IgD-negative memory B cell (primary cell): Measurements from ENCODE around the gene CYB5R4. TPM values are rescaled to one million over a fixed set of nuclear protein-coding genes. Genes with fewer than 3 reads are reported as not detected.
"Not testable (repeated sequence)": the region's sequence is repeated elsewhere in the genome, so short reads cannot be mapped to it uniquely, and the experiment has no call there.

Experiments used
- H3K27ac Mint-ChIP-seq, 3 donors: one replicate each; pipeline ENCODE4 v1.8.0; 2020 to 2022; ENCODE audit warnings: mild to moderate bottlenecking in 3 of 3, mixed read lengths in 3 of 3, moderate library complexity in 1 of 3
- H3K27me3 Mint-ChIP-seq: one replicate; pipeline ENCODE4 v1.8.0; 2021; ENCODE audit warnings: mixed read lengths
- H3K36me3 Mint-ChIP-seq: one replicate; pipeline ENCODE4 v1.8.0; 2020; ENCODE audit warnings: mild to moderate bottlenecking, mixed read lengths
- H3K4me1 Mint-ChIP-seq, 3 donors: one replicate each; pipeline ENCODE4 v1.8.0; 2020 to 2022; ENCODE audit warnings: mixed read lengths in 3 of 3, mild to moderate bottlenecking in 1 of 3
- H3K4me3 Mint-ChIP-seq, 4 donors: one replicate each; pipeline ENCODE4 v1.8.0; 2020 to 2022; ENCODE audit warnings: mild to moderate bottlenecking in 4 of 4, mixed read lengths in 4 of 4, moderate library complexity in 3 of 4
- H3K9me3 Mint-ChIP-seq, 3 donors: one replicate each; pipeline ENCODE4 v1.8.0; 2020 to 2021; ENCODE audit warnings: mixed read lengths in 3 of 3, mild to moderate bottlenecking in 1 of 3
- polyA plus RNA-seq: library from polyadenylated mRNA; unstranded; fragments of 300-500 nt; fragmentation: Illumina TruSeq; gene quantifications from one replicate; pipeline ENCODE4 v1.2.3, GENCODE V29; 2021

The CYB5R4 gene
- polyA plus RNA-seq, 1 donor from 2014 or later: 68.5 TPM

- Mint-ChIP-seq H3K27me3 (no peaks in the 10 kb centered on the region), H3K4me1 (peaks cover 26 to 50% (median 40%) of the 10 kb centered on the region in 3 donors), H3K36me3 (peaks cover 3% of the 10 kb centered on the region), H3K27ac (peak overlapping the region in 2 of 3 donors; percentile 41 to 68), H3K9me3 (no peaks in the 10 kb centered on the region), H3K4me3 (peak overlapping the region in 1 of 4 donors; percentile 63)
Measured at GRCh38 chr6:83878902-83879644, 19.6 kb downstream of the CYB5R4 start.

- Mint-ChIP-seq H3K27ac (no peak overlapping the region), H3K27me3 (no peaks in the 10 kb centered on the region), H3K9me3 (no peaks in the 10 kb centered on the region), H3K36me3 (no peaks in the 10 kb centered on the region), H3K4me3 (no peak overlapping the region), H3K4me1 (peaks cover 23 to 57% (median 42%) of the 10 kb centered on the region in 3 donors)
Measured at GRCh38 chr6:83879746-83880145, 20.3 kb downstream of the CYB5R4 start.

- Mint-ChIP-seq H3K4me1 (peaks cover 26 to 59% (median 43%) of the 10 kb centered on the region in 3 donors), H3K9me3 (no peaks in the 10 kb centered on the region), H3K4me3 (no peak overlapping the region), H3K27ac (no peak overlapping the region), H3K27me3 (no peaks in the 10 kb centered on the region), H3K36me3 (no peaks in the 10 kb centered on the region)
Measured at GRCh38 chr6:83883240-83883639, 23.8 kb downstream of the CYB5R4 start.

- Mint-ChIP-seq H3K36me3 (no peaks in the 10 kb centered on the region), H3K4me3 (no peak overlapping the region), H3K27me3 (no peaks in the 10 kb centered on the region), H3K4me1 (peaks cover 20 to 57% (median 44%) of the 10 kb centered on the region in 3 donors), H3K27ac (no peak overlapping the region), H3K9me3 (no peaks in the 10 kb centered on the region)
Measured at GRCh38 chr6:83884523-83884922, 25.0 kb downstream of the CYB5R4 start.

GRCh38 chr6:83885984-83886383 lies 26.5 kb downstream of the CYB5R4 start:
- no peaks in the 10 kb centered on the region for H3K27me3 Mint-ChIP-seq
- H3K4me1 Mint-ChIP-seq: peaks cover 12 to 51% (median 42%) of the 10 kb centered on the region in 3 donors
- no peak overlapping the region for H3K27ac Mint-ChIP-seq
- no peak overlapping the region for H3K4me3 Mint-ChIP-seq
- no peaks in the 10 kb centered on the region for H3K36me3 Mint-ChIP-seq
- no peaks in the 10 kb centered on the region for H3K9me3 Mint-ChIP-seq

GRCh38 chr6:83889621-83890020 lies 30.1 kb downstream of the CYB5R4 start:
- Mint-ChIP-seq H3K4me1 (peaks cover 15 to 56% (median 47%) of the 10 kb centered on the region in 3 donors), H3K9me3 (no peaks in the 10 kb centered on the region), H3K27ac (no peak overlapping the region), H3K27me3 (no peaks in the 10 kb centered on the region), H3K36me3 (peaks cover 7% of the 10 kb centered on the region), H3K4me3 (no peak overlapping the region)

- H3K27me3 Mint-ChIP-seq: no peaks in the 10 kb centered on the region
- H3K36me3 Mint-ChIP-seq: peaks cover 7% of the 10 kb centered on the region
- H3K9me3 Mint-ChIP-seq: no peaks in the 10 kb centered on the region
- peaks cover 16 to 57% (median 49%) of the 10 kb centered on the region in 3 donors for H3K4me1 Mint-ChIP-seq
- no peak overlapping the region for H3K4me3 Mint-ChIP-seq
- H3K27ac Mint-ChIP-seq: no peak overlapping the region
Measured at GRCh38 chr6:83890520-83890919, 31.0 kb downstream of the CYB5R4 start.

- Mint-ChIP-seq H3K27ac (no peak overlapping the region), H3K4me3 (no peak overlapping the region), H3K4me1 (peaks cover 12 to 57% (median 42%) of the 10 kb centered on the region in 3 donors)
Measured at GRCh38 chr6:83891586-83891985, 32.1 kb downstream of the CYB5R4 start.

GRCh38 chr6:83893024-83893423 lies 33.5 kb downstream of the CYB5R4 start:
- Mint-ChIP-seq H3K9me3 (peaks cover 0 to 2% (median 0%) of the 10 kb centered on the region in 3 donors), H3K4me3 (no peak overlapping the region), H3K36me3 (peaks cover 13% of the 10 kb centered on the region), H3K27ac (no peak overlapping the region), H3K27me3 (no peaks in the 10 kb centered on the region), H3K4me1 (peaks cover 12 to 50% (median 40%) of the 10 kb centered on the region in 3 donors)

More at GRCh38 chr6:83891586-83891985, 32.1 kb downstream of the CYB5R4 start:
- peaks cover 0 to 2% (median 0%) of the 10 kb centered on the region in 3 donors for H3K9me3 Mint-ChIP-seq
- peaks cover 13% of the 10 kb centered on the region for H3K36me3 Mint-ChIP-seq
- no peaks in the 10 kb centered on the region for H3K27me3 Mint-ChIP-seq

- not testable (repeated sequence) for H3K27me3 Mint-ChIP-seq, H3K4me3 Mint-ChIP-seq, H3K9me3 Mint-ChIP-seq, H3K27ac Mint-ChIP-seq
- H3K36me3 Mint-ChIP-seq: peaks cover 14% of the 10 kb centered on the region
- H3K4me1 Mint-ChIP-seq: peaks cover 12 to 34% (median 27%) of the 10 kb centered on the region in 3 donors
Measured at GRCh38 chr6:83897094-83897493, 37.6 kb downstream of the CYB5R4 start.

GRCh38 chr6:83901624-83902023 lies 42.1 kb downstream of the CYB5R4 start:
- Mint-ChIP-seq H3K27ac (no peak overlapping the region), H3K36me3 (peaks cover 28% of the 10 kb centered on the region), H3K9me3 (peaks cover 0 to 13% (median 12%) of the 10 kb centered on the region in 3 donors), H3K27me3 (no peaks in the 10 kb centered on the region), H3K4me1 (peaks cover 26 to 41% (median 27%) of the 10 kb centered on the region in 3 donors), H3K4me3 (peak overlapping the region in 1 of 4 donors; percentile 72)

GRCh38 chr6:83904395-83904794 lies 44.9 kb downstream of the CYB5R4 start:
- H3K27ac Mint-ChIP-seq: no peak overlapping the region
- H3K4me3 Mint-ChIP-seq: peak overlapping the region in 1 of 4 donors; percentile 49
- peaks cover 35% of the 10 kb centered on the region for H3K36me3 Mint-ChIP-seq
- H3K9me3 Mint-ChIP-seq: peaks cover 3 to 19% (median 12%) of the 10 kb centered on the region in 3 donors
- peaks cover 39 to 46% (median 39%) of the 10 kb centered on the region in 3 donors for H3K4me1 Mint-ChIP-seq
- H3K27me3 Mint-ChIP-seq: no peaks in the 10 kb centered on the region

GRCh38 chr6:83905648-83906047 lies 46.2 kb downstream of the CYB5R4 start:
- Mint-ChIP-seq H3K27me3 (no peaks in the 10 kb centered on the region), H3K9me3 (peaks cover 3 to 19% (median 10%) of the 10 kb centered on the region in 3 donors), H3K36me3 (peaks cover 38% of the 10 kb centered on the region), H3K4me1 (peaks cover 39 to 46% (median 44%) of the 10 kb centered on the region in 3 donors), H3K27ac (no peak overlapping the region), H3K4me3 (peak overlapping the region in 1 of 4 donors; percentile 33)

GRCh38 chr6:83907623-83908390 lies 48.3 kb downstream of the CYB5R4 start:
- Mint-ChIP-seq H3K4me3 (peak overlapping the region in 2 of 4 donors; percentile 36 to 63), H3K27ac (peak overlapping the region in 1 of 3 donors; percentile 67), H3K9me3 (peaks cover 3 to 19% (median 10%) of the 10 kb centered on the region in 3 donors), H3K4me1 (peaks cover 29 to 48% (median 29%) of the 10 kb centered on the region in 3 donors), H3K36me3 (peaks cover 35% of the 10 kb centered on the region)
- not testable (repeated sequence) for H3K27me3 Mint-ChIP-seq

GRCh38 chr6:83908813-83909212 lies 49.3 kb downstream of the CYB5R4 start:
- Mint-ChIP-seq H3K9me3 (peaks cover 3 to 14% (median 6%) of the 10 kb centered on the region in 3 donors), H3K27ac (no peak overlapping the region), H3K4me1 (peaks cover 22 to 38% (median 24%) of the 10 kb centered on the region in 3 donors), H3K36me3 (peaks cover 31% of the 10 kb centered on the region), H3K4me3 (no peak overlapping the region), H3K27me3 (no peaks in the 10 kb centered on the region)
